NT2/D1 (cell line): Measurements from ENCODE around the gene SUCLG2.

Source experiments
- DNase-seq: peaks from one replicate; pipeline ENCODE4 v3.0.0-alpha.2; 2011; ENCODE audit warnings: low read depth, low spot score
- H3K27me3 ChIP-seq: 2 replicates; pipeline ENCODE4 v1.6.0; 2011; ENCODE audit warnings: mild to moderate bottlenecking; ENCODE audit not compliant: insufficient read length, insufficient read depth
- H3K36me3 ChIP-seq: 2 replicates; pipeline ENCODE4 v1.6.1; 2011; ENCODE audit warnings: mild to moderate bottlenecking, low read length, mixed read lengths; ENCODE audit not compliant: insufficient read depth, insufficient read length
- H3K4me1 ChIP-seq: 2 replicates; pipeline ENCODE4 v1.5.1; 2011; ENCODE audit not compliant: insufficient read depth, insufficient read length
- H3K4me3 ChIP-seq: 2 replicates; pipeline ENCODE4 v1.5.1; 2011; ENCODE audit warnings: low read depth; ENCODE audit not compliant: insufficient read length
- H3K9ac ChIP-seq: 2 replicates; pipeline ENCODE4 v1.6.0; 2011; ENCODE audit warnings: low read depth; ENCODE audit not compliant: insufficient read length
- H3K9me3 ChIP-seq: 2 replicates; pipeline ENCODE4 v1.5.1; 2011; ENCODE audit warnings: mild to moderate bottlenecking, low read length; ENCODE audit not compliant: insufficient read depth
- SUZ12 ChIP-seq: IDR thresholded peaks from 2 replicates; pipeline ENCODE4 v1.6.1; 2011; ENCODE audit not compliant: insufficient read length, insufficient read depth; ENCODE audit errors: extremely low read depth
- YY1 ChIP-seq: IDR thresholded peaks from 2 replicates; pipeline ENCODE4 v1.6.1; 2011; ENCODE audit not compliant: insufficient read length, insufficient read depth
- ZNF274 ChIP-seq: IDR thresholded peaks from 2 replicates; pipeline ENCODE4 v1.6.1; 2011; ENCODE audit warnings: mild to moderate bottlenecking, low read depth, low read length

SUCLG2 gene

DNA sequence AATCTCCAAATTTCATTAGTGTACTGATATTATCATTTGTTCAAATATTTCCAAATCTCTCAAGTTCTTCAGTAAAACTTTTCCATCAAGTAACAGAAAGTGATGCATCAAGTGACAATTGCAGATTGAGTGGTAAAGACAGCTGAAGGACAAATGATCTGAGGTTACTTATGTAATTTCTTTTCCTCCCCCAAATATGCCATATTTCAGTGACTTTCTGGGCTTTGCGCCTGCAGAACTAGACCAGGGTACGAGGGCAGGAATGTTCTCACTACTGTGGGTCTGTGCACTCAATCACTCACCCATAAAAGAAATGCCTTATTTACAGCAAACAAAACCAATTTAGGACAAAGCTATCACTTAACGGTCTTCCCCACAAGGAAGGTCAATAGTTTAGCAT, 4.7 kb downstream of the SUCLG2 start:
- Histone ChIP-seq H3K9ac (no peak overlapping the region), H3K36me3 (peaks cover 2% of the 10 kb centered on the region), H3K27me3 (no peaks in the 10 kb centered on the region), H3K9me3 (no peaks in the 10 kb centered on the region), H3K4me3 (no peak overlapping the region), H3K4me1 (no peaks in the 10 kb centered on the region)
- TF ChIP-seq SUZ12 (no peak), YY1 (no peak), ZNF274 (no peak)
- no peak for DNase-seq

DNA sequence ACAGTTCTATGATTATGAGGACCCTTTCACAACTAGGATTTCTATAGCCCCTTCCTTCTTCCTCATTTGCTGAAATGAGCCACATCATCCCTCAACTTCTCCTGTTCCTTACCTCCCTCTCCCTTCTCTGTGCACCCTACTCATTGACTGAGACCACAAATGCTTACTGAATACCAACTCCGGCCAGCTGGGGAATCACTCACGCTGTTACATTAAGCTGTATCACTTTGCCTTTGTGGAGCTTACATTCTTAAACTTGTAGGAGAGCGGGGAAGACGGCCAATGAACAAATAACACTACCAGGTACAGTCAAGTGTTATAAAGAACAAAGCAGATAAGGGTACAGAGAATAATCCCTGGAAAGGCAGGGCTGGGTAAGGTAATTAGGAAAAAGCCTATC, 5.7 kb downstream of the SUCLG2 start:
- Histone ChIP-seq H3K4me1 (no peaks in the 10 kb centered on the region), H3K27me3 (no peaks in the 10 kb centered on the region), H3K36me3 (peaks cover 2% of the 10 kb centered on the region), H3K9ac (no peak overlapping the region), H3K9me3 (no peaks in the 10 kb centered on the region), H3K4me3 (no peak overlapping the region)
- TF ChIP-seq YY1 (no peak), SUZ12 (no peak), ZNF274 (no peak)
- DNase-seq = no peak

GRCh38 chr3:67648229-67648628, 6.2 kb downstream of the SUCLG2 start:
- Histone ChIP-seq H3K36me3 (peaks cover 5% of the 10 kb centered on the region), H3K27me3 (no peaks in the 10 kb centered on the region), H3K9ac (no peak overlapping the region), H3K9me3 (no peaks in the 10 kb centered on the region), H3K4me3 (no peak overlapping the region), H3K4me1 (no peaks in the 10 kb centered on the region)
- DNase-seq = no peak
- no peak for TF ChIP-seq YY1
- TF ChIP-seq SUZ12 = no peak
- no peak for TF ChIP-seq ZNF274

- H3K36me3 ChIP-seq = peaks cover 5% of the 10 kb centered on the region
- no peak overlapping the region for H3K9ac ChIP-seq
- DNase-seq = no peak
- no peaks in the 10 kb centered on the region for H3K9me3 ChIP-seq
- no peak overlapping the region for H3K4me3 ChIP-seq
- TF ChIP-seq ZNF274 (no peak), YY1 (no peak), SUZ12 (no peak)
- H3K4me1 ChIP-seq = no peaks in the 10 kb centered on the region
- H3K27me3 ChIP-seq = no peaks in the 10 kb centered on the region
Observed at GRCh38 chr3:67647390-67647878, 7.0 kb downstream of the SUCLG2 start.

DNA sequence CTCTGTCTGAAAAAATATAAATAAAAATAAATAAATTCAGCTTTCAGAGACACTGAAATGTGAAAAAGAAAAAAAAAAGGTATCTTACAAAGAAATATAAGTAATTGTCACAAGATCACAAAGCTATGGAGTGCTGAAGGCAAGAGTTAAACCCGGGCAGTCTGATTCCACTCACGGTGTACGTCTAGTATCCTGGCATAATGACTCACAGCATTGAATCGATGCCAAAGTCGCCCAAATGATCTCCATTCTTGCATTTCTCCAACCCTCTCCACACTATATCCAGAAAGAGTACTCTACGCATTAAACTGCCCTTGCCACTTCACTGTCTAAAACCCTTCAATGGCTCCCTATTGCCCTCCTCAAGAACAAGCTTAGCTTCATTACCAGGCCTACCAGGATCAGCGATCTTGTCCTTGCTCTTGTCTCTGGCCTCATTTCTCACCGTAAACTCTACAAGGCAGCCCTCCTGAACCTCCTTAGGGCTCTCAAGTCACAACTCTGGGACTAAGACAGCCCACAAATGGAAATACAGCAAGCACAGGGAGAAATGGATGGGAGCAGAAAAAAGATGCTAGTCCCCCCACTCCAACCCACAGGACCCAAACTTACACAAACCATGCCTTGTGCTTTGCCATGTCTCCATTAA, 7.7 kb downstream of the SUCLG2 start:
- Histone ChIP-seq H3K36me3 (peaks cover 5% of the 10 kb centered on the region), H3K9ac (no peak overlapping the region), H3K9me3 (no peaks in the 10 kb centered on the region), H3K4me1 (no peaks in the 10 kb centered on the region), H3K27me3 (no peaks in the 10 kb centered on the region), H3K4me3 (no peak overlapping the region)
- DNase-seq = no peak
- no peak for TF ChIP-seq SUZ12
- no peak for TF ChIP-seq ZNF274
- no peak for TF ChIP-seq YY1

DNA sequence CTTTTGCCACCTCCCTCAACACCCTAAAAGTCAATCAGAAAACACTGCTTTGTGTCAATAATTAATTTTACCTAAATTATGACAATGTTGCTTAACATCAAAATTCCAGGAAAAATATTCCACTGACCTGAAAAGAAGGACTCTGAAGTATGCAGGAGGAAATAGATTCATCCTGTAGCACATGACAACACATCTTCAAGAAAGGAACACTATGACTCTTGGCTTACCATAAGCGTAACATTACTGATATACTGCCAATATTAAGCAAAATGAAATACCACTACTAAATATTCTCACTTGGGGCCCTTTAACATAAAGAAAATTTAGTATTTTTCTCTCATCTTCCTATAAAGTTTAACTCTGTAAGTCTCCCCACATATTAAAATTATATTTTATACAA, 9.6 kb downstream of the SUCLG2 start:
- Histone ChIP-seq H3K36me3 (peaks cover 5% of the 10 kb centered on the region), H3K4me3 (no peak overlapping the region), H3K4me1 (no peaks in the 10 kb centered on the region), H3K9me3 (no peaks in the 10 kb centered on the region), H3K9ac (no peak overlapping the region), H3K27me3 (no peaks in the 10 kb centered on the region)
- no peak for DNase-seq
- TF ChIP-seq SUZ12 = no peak
- no peak for TF ChIP-seq YY1
- TF ChIP-seq ZNF274 = no peak

GRCh38 chr3:67642734-67643133, 11.7 kb downstream of the SUCLG2 start:
- no peak overlapping the region for H3K4me3 ChIP-seq
- no peaks in the 10 kb centered on the region for H3K4me1 ChIP-seq
- no peak for TF ChIP-seq YY1
- TF ChIP-seq SUZ12 = no peak
- H3K36me3 ChIP-seq = peaks cover 5% of the 10 kb centered on the region
- no peak for DNase-seq
- no peak overlapping the region for H3K9ac ChIP-seq
- no peaks in the 10 kb centered on the region for H3K27me3 ChIP-seq
- H3K9me3 ChIP-seq = no peaks in the 10 kb centered on the region

DNA sequence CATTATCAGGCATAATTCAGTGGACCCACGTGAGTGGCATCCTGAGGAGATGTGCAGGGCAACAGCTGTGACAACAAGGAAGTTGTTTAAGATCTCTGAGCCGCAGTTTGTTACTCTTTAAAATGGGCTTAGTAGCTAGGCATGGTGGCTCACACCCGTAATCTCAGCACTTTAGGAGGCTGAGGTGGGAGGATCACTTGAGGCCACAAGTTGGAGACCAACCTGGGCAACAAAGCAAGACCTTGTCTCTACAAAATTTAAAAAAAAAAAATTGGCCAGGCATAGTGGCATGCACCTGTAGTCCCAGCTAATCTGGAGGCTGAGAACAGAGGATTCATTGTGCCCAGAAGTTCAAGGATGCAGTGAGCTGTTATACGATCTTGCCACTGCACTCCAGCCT, 12.2 kb downstream of the SUCLG2 start:
- DNase-seq = no peak
- Histone ChIP-seq H3K4me1 (no peaks in the 10 kb centered on the region), H3K27me3 (no peaks in the 10 kb centered on the region), H3K9ac (no peak overlapping the region), H3K36me3 (peaks cover 5% of the 10 kb centered on the region), H3K4me3 (no peak overlapping the region), H3K9me3 (no peaks in the 10 kb centered on the region)
- TF ChIP-seq ZNF274 = no peak
- TF ChIP-seq YY1 = no peak
- no peak for TF ChIP-seq SUZ12
